NCI-H187 (cell line): ENCODE data around the gene SUB1.
"Not testable (repeated sequence)": the region's sequence is repeated elsewhere in the genome, so short reads cannot be mapped to it uniquely, and the experiment has no call there.

Source experiments
- DNase-seq, 2 experiments: peaks; one replicate each; lab custom pipeline; 2025; lab: John Stamatoyannopoulos, UW

SUB1 gene

DNA sequence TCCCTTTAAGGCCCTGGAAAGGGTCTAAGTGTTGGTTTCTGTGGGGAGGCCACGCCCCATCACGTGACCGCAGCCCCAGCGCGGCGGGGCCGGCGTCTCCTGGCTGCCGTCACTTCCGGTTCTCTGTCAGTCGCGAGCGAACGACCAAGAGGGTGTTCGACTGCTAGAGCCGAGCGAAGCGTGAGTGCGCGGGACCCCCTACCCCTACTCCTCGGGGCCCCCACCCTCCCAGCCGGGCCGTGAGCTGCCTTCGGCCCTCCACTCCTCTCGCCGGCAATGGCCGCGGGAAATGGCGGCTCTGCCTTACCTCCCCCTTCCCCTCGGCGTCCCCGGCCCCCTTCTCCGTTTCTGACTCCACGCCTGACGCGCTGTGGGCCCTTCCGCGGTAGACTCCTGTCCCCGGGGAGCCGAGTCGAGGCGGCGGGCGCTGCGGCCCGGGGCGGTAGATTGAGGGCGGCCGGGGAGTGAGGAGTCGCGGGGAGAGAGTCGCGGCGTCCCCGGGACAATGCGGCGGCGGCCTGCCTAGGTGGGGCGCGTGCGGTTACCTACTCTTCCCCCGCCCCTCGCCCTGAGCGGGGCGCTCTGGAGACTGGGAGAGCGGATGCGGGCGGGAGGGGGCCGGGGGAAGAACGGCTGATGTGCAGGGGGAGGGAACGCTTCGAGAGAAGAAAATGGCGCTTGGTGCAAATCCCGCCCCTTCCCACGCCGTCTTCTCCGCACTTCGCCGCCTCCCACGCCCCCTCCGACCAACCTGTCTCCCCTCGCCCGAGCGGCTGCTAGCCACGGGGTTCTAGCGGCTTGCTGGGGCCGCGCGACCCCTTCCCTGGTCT, at the start of gene SUB1:
SUB1 (plus strand) TSS at position 112 of the 830 bp plus-strand sequence. CDS start 2,956 bp downstream, outside the sequence.
- DNase-seq = peak; percentile 92 to 93

DNA sequence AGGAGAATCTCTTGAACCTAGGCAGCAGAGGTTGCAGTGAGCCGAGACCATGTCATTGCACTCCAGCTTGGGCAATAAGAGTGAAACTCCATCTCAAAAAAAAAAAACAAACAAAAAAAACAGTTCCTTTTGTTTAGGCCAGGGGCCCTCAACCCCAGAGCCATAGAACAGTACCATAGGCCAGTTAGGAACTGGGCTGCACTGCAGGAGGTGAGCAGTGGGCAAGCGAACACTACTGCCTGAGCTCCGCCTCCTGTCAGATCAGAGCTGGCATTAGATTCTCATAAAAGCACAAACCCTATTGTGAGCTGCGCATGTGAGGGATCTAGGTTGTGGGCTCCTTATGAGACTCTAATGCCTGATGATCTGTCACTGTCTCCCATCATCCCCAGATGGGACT, 49.1 kb upstream of the SUB1 start:
- DNase-seq = no peak

DNA sequence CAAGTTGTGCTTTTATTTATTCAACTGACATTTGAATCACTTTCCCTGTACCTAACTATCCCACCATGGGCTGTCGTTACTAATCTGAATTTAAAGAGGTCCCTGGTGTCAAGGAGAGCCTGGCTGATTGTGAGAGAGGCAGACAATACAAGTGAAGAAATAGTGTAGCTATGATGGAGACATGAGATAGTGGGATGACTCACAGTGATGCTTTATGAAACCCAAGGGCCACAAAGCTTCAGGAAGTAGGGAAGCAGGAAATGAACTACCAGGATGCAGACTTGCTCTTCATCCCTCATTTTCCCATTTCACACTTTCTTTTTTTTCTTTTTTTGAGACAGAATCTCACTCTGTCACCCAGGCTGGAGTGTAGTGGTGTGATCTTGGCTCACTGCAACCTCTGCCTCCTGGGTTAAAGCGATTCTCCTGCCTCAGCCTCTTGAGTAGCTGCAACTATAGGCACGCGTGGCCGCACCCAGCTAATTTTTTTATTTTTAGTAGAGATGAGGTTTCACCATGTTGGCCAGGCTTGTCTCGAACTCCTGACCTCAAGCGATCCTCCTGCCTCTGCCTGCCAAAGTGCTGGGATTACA, 47.8 kb upstream of the SUB1 start:
- not testable (repeated sequence) for DNase-seq

DNA sequence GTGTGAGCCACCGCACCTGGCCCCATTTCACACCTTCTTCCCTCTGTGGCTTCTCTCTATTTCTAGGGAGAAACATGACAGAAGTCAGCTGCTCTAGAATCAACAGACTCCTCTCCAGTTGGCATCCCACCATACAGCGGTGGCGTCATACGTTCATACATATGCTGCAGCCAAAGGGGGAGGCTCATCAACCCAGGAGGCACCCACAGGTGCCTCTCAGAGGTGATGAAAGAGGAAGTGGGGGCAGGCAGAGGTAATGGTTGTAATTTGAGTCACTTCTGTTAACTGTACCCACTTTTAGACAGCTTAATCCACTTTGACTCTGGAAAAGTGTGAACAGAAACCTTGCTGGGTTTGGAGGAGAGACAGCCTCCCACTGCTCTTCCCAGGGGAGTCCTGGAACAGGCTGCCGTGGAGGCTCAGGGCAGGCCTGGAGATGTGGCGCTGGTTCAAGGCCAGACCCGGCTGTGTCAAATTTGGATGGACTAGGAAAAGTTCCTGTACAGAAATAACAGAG, 47.3 kb upstream of the SUB1 start:
- DNase-seq = no peak

DNA sequence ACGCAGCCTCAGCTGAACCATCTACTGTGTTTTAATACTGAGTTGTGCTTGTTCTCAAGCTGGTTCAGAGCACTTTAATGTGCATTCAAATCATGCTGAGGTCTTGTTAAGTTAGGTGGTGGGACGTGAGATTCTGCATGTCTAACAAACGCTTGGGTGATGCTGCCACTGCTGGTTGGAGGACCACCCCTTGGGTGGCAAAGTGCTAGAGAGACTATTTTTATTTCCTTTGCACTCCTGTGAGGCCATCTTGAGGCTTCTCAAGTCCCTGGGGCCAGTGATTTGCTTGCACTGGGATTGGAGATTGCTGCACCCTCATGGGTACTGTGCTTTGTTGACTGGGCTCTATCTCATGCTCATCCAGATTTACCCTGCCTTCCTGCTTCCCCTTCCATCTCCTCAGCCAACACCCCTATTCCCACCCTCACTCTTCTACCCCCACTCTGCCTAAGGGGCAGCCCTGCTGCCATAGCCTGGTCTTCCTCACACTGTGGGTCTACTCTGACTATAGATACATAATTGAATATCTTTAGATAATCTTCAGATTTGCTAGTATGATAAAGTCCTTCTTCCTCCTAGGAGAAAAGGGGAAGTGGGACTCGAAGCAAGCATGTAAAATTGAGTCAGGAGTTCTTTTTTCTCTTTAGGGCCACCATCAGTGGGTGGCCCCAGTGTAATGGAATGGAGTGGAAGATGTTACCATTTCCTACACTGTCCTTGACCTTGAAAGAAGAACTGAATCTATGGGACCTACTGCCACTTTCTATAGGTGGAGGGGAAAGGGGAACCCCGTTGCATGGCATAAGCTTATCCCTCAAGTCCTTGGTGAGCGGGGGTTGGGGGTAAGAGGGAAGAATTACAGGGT, 45.1 kb upstream of the SUB1 start:
- DNase-seq = no peak

DNA sequence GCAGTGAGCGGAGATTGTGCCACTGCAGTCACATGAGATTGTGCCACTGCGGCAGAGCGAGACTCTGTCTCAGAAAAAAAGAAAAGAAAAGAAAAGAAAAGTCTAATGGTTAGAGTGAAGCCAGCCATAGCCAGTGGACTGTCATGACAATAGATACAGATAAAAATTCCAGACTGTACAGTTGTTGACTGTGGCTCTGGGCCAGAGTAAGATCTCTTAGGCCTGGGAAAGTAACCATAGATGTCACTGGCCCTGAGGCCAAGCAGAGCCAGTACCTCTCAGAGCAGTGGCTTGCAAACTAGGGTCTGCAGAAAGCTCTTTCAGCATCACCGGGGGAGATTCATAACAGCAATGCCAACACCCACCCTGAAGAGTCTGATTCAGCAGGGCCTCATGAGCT, 44.1 kb upstream of the SUB1 start:
- DNase-seq = no peak

DNA sequence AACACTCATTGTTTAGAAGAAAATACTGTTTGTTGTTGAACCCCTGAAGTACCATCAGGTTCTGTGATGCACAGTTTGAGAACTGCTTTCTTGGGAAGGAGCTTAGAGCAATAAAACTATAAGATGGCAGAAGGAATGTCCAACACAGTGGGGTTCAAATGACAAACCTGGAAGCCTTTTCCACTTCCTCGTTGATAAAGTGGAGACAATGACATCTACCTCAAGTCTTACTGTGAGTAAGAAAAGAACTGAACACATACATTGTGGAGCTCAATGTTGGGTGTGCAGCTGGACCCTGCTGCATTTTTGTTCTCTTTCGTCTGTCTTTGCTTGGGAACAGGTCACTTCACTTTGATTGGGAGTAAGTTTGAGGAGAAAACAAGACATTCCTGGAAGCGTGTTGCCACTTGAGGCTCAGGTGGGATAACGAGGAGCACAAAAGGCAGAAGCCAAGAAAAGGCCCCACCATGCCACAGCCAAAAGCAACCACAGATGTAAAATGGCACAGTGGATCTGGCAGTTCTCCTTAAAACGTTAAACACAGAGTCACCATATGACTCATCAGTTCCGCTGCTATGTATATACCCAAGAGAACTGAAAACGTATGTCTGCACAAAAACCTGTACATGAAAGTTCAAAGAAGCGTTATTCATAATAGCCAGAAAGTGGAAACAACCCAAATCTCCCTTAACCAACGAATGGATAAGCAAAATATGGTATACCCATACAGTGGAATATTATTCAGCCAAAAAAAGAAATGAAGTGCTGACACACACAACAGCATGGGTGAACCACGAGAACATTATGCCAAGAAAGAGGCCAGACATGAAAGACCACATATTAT, 42.9 kb upstream of the SUB1 start:
- no peak for DNase-seq

DNA sequence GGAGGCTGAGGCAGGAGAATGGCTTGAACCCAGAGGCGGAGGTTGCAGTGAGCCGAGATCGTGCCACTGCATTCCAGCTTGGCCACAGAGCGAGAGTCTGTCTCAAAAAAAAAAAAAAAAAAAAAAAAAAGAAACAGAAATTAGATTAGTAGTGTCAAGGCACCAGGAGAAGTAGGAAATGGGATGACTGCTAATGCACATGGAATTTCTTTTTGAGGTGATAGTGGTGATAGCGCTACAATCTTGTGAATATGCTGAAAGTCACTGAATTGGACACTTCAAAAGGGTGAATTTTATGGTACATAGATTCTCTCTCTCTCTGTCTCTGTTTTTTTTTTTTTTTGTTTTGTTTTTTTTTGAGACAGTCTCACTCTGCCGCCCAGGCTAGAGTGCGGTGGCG, 42.1 kb upstream of the SUB1 start:
- DNase-seq = no peak

DNA sequence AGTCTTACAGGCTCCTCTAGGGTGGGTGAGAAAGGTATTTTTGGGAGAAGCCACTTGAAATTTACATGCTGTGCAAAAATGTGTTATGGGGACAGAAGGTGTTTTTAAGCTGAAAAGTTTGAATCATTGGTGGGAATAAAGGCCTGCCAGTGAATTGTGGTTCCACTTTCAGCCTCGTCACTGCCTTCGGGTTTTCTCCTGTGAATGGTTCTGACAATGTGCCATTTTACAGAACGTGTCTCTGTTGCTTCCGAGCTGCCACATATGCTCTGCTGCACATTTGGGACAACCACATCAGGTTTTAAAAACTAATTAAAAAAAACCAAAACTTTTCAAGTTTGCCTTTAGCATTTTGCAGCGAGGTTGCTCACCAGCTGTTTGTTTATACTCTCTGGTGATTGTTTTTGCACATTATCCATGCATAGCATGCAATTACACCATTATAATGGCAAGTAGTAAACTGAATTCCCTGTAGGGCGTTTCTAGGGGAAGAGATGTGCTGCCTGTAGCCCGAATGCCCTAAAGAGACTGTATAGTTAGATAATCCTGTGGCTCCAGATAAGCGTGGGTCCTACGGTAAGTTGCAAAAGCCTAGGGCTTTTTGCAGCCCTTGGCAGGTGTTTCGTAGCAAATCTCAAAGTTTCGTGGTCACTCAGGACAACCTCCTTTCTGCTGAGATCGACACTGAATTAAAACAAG, 40.1 kb upstream of the SUB1 start:
- DNase-seq = no peak

DNA sequence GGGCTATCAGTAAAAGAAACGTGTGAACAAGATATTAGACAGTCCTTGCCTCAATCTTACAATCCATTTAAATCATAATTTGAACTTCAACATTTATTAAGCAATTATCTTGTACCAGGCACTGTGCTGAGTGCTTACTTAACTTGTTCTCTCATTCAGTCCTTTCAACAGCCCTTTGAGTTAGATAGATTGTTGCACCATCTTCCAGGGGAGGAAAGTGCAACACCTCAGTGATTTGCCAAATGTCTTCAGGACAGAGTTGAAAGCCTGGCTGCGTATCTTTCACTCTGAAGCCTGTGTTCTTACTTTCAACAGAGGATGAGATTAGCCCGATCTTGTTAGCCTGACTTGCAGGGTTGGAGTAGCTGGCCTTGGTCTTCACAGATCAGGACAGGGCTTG, 34.2 kb upstream of the SUB1 start:
- no peak for DNase-seq

DNA sequence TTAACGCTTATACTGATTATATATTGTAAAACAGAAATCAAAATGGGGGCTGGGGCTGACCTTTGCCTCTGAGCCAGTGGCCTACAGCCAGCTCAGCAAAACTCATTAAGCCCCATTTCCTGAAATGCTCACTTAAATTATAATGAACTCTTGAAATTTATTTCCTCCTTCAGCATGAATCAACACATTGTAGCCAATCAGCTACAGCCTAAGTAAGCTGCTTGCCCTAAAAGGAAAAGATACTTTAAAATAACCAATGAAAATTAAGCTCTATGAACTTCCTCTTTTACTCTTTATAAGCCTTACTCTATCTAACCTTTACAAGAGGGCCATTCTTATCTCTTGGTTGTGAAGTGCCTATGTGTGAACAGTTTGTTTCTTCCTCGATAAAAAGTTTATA, 33.5 kb upstream of the SUB1 start:
- DNase-seq = no peak

DNA sequence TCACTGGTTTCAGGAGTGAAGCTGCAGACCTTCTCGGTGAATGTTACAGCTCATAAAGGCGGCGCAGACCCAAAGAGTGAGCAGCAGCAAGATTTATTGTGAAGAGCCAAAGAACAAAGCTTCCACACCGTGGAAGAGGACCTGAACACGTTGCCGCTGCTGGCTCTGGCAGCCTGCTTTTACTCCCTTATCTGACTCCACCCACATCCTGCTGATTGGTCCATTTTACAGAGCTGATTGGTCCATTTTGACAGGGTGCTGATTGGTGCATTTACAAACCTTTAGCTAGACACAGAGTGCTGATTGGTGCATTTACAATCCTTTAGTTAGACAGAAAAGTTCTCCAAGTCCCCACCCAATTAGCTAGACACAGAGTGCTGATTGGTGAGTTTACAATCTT, 32.9 kb upstream of the SUB1 start:
- not testable (repeated sequence) for DNase-seq

DNA sequence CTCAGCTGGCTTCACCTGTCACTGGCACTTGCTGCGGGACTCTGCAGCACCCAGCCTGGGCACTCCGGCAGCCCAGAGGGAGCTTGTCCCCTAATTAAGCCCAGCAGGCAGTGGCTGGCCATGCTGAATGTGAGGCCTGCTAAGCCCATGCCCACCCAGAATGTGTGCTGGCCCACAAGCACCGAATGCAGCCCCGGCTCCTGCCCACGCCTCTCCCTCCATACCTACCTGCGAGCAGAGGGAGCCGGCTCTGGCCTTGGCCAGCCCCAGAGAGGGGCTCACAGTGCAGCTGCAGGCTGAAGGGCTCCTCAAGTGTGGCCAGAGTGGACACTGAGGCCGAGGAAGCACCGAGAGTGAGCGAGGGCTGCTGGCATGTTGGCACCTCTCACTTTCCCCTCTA, 32.4 kb upstream of the SUB1 start:
- DNase-seq = no peak

DNA sequence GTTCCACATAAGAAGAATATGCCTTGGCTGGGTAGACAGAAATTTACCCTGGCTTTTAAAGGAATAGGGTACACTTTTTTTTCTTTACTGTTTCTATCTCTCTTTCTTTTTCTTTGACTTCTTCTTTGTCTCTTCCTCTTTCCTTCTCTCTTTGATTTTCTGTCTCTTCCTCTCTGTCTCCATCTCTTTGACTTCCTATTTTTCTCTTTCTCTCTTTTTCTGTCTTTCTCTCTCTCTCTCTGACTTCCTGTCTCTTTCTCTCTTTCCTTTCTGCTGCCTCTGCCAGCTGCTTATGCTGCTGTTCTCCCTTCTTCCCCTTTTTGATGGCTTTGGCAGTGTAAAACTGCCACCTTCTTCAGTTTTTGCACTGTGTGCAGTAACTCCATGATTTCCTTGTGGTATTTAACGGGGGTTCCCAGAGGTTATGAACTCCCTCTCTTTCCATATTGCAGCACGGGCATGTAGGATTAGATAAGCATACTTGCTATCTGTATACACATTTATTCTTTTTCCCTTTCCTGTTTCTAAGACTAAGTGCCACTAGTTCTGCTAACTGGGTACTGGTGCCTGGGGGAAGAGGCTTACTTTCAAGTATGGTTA, 31.1 kb upstream of the SUB1 start:
- not testable (repeated sequence) for DNase-seq

DNA sequence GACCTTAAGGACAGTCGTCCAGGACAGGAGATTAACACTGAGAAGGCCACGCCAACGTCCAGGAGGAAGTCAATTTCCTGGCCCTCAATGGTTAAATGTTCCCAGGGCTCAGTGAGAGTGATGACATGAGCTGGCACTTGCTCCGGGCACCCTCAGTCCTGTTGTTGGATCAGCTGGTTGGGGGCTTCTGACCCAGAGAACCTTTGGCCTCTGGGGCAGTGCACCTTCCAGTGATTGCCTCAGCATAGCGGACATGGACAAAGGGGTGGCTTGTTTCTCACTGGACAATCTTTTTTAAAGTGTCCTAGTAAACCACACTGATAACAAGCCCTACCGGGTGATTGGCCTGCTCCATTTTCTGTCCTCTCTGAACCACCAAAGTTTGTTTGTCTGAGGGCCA, 28.8 kb upstream of the SUB1 start:
- not testable (repeated sequence) for DNase-seq

DNA sequence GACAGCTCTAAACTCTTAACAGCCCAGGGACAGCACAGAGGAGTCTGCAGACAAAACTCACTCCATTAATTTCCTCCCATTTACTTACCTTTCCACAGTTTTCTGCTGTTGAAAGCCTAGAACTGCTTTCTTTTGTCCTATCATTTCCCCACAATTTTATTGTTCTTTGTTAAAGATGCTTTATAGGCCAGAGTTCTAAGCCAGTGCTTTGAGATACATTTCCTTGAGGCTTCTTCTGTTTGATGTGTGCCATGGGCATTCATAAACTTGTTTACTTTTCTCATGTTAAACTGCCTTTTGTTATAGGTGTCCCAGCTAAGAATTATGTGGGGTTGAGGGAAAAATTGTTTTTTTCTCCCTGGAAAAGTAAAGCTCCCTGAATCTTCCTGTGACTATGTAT, 25.9 kb upstream of the SUB1 start:
- no peak for DNase-seq

DNA sequence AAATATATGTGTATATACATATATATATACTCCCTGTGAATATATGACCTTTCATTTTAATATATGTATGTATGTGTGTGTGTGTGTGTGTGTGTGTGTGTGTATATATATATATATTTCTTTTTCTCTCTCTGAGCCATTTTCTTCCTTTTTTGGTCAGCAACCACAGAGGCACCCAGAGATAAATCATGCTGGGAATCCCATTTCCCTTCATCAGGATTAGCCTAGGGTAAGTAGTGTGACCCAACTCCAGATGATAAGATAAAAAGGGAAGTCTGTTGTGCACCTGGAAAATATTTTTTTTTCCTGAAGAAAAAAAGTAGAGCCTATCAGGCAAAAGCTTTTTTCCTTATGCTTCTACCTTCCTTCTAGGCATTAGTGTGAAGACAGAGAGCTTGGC, 25.4 kb upstream of the SUB1 start:
- no peak for DNase-seq

DNA sequence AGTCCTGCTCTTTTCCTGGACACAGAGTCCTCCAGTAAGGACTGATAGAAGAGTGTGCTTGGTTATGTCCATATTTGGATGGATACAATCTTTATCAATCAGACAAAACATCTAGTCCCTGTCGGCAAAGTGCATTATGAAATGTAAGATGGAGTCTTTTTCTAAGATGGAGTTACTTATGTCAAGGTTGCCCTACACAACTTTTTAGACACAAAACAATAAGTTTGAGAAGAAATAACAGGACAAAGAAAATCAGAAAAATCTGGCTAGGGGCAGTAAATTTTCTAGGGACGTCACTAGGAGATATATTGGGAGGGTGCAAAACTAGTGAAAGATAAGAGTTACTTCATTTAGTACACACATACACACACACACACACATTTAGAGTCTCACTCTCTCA, 23.3 kb upstream of the SUB1 start:
- no peak for DNase-seq

DNA sequence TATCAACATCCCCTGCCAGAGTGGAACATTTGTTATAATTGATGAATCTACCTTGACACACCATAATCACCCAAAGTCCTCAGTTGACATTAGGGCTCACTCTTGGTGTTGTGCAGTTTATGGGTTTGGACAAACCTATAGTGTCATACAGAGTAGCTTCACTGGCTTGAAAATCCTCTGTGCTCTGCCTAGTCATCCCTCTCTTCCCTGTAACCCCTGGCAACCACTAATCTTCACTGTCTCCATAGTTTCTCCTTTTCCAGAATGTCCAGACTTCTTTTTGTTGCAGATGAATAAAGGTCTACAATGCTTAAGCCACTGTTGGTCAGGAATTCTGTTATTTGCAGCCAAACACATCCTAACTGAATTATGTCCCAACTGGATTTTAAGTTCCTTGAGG, 22.5 kb upstream of the SUB1 start:
- no peak for DNase-seq

DNA sequence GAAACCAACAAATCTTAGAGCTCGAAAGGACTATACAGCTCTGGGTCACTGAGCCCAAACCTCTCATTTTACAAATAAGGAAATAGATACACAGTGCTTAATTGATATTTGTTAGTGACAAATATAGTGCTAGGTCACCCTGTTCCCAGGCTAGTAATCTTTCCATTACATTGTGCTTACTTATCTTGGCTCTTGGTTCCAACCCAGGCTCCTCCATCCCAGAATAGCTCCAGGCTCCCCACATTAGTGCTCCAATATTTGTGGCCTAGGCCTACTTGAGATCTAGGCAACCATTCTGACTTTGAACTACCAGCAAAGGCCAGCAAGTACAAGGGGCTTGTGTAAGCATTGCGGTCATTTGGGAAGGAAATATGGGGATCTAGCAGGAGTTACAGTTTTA, 21.7 kb upstream of the SUB1 start:
- no peak for DNase-seq

DNA sequence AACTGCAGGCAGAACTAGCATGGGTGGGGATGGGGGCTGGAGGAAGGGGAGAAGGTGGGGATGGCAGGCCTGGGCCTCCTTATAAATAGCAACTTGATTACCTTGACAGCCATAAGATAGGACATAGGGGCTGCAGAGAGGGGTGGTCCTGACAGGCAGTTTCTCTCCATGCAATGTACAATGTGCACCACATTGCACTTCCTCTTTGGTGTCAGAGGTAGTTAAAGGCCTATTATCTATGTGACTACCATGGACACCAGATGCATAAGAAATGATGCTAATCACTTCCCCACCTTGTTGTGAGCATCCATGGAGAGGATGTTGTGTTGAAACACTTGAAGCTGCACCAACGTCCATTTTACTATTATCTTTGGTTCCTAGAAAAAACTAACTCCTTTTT, 20.2 kb upstream of the SUB1 start:
- no peak for DNase-seq
